Measurements from ENCODE around the gene TMEM30B.

TMEM30B gene

DNA sequence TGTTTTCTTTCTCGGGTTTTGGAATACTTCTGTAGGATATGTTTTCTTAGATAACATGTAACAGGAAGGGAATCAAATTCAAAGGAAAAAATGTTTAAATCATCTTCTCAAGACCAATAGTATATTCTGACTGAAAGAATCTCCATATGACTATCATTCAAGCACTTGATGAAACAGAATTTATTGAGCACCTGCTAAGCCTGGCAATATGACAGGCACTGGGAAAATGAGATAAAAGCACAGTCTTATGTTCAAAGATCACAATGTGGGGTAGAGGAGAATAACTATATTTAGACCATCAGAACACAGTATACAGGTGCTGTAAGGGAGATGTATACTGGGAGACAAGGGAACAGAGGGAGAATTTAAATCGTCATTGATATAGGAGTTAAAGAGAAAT lies 19.1 kb upstream of the TMEM30B start:
- DNase-seq (ENCODE audit: low read depth in 2 of 2): no peak

DNA sequence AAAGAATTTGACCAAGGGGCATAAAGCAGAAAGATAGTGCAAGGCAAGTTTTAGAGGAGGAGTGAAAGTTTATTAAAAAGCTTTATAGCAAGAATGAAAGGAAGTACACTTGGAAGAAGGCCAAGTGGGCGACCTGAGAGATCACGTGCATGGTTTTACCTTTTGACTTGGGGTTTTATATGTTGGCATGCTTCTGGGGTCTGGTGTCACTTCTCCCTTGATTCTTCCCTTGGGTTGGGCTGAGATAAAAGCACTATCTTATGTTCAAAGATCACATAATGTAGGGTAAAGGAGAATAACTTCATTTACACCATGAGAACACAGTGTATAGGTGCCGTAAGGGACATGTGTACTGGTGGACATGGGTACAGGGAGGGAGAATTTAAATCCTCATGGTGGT lies 17.7 kb upstream of the TMEM30B start:
- DNase-seq (ENCODE audit: low read depth in 2 of 2): no peak

DNA sequence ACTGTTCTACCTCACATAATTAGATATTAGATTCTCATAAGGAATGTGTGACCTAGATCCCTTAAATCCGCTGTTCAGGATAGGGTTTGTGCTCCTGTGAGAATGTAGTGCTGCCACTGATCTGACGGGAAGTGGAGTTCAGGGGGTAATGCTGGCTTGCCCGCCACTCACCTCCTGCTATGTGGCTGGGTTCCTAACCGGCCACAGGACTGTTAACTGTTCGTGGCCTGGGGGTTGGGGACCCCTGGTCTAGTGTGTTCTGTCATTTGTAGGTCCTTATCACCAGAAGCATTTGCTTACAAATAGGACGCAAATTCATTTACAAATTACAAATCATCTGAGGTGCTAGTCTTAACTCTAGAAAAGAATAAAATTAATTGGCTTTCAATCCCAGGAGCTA lies 16.4 kb upstream of the TMEM30B start:
- DNase-seq (ENCODE audit: low read depth in 2 of 2): no peak

DNA sequence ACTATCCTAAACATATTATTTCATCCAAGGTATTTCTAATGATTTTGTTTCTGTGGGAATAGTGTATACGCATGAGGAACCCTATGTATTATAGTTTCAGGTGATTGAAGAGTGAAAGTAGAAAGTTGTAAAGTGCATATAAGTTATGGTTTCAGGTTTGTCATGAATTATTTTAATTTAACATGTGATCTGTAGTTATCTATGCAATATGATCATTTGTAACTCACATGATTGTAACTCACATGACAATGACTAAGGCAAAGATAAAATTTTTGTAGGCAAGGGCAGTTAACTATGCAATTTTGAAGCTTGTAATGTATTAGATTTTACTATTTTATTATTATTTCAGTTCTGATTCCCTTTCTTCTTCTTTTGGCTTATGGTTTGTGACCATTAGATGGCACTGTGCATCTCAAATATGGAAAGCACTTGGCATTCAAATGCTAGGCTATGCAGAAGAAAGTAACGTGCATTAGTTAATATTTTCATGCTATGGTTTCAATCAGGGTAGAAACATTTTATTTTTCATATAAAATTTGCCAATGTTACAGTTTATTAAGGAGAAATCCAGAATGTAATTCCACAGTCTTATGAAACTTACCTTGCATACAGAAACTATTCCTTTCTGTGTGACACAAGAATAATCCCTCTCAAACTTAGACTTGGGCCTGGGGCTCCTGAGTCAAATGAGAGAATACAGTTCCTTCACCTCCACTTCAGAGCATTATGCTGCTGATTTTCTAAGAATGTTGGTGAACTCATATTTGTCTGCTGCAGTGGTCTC lies 15.8 kb upstream of the TMEM30B start:
- no peak for DNase-seq (ENCODE audit: low read depth in 2 of 2)

DNA sequence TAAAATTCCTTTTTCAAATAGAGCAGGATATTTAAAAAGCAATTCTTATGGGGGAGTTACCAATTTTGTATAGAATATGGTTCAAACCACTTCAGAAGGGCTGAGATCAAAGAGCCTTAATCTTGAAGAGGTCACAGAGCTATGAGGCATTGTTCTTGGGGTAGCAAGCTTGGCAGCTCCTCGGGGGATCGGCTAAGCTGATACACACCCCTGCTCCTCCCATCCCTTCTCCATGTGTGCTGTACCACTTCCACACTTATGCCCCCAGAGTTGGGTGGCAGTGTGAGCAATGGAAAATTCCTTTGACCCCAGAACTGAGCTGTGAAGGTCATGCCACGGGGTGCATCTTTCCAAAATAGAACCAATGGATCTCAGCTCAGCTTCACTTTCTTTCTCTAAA lies 15.0 kb upstream of the TMEM30B start:
- no peak for DNase-seq (ENCODE audit: low read depth in 2 of 2)

DNA sequence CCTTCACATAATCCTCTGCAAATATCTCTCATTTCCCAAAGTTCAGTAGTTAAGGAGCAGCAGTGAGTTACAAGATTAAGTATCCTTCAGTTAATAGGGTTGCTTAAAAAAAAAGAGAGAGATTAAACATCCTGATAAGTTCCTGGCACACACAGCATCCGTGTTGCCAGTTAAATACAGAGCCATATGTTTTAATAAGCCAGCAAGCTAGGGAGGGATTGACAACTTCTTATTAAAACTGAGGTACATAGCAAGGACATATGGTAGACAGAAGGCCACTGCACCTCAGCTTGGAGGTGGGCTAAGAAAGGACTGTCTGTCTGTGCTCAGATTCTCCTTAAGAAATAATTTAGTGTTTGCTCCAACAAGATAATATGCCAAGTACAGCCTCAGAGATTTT lies 9.6 kb upstream of the TMEM30B start:
- DNase-seq (ENCODE audit: low read depth in 2 of 2): no peak

DNA sequence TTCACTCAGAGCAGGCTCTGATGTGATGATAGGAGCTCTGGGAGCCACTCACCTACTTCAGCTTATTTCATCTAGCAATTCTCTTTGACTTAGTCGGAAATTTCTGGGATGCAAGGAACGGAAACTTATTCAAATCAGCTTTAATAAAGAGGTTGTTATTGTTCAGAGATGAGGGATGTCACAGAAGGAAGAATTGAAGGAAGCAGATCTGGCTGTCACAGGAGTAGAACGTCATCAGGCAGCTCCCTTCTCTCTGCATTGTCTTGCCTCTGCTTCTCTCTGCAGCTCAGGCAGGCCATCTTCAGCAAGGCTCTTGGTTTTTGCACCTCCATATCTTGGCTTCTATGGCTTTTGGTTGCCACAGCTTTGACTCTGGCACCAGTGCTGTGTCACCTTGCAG lies 7.6 kb upstream of the TMEM30B start:
- no peak for DNase-seq (ENCODE audit: low read depth in 2 of 2)

DNA sequence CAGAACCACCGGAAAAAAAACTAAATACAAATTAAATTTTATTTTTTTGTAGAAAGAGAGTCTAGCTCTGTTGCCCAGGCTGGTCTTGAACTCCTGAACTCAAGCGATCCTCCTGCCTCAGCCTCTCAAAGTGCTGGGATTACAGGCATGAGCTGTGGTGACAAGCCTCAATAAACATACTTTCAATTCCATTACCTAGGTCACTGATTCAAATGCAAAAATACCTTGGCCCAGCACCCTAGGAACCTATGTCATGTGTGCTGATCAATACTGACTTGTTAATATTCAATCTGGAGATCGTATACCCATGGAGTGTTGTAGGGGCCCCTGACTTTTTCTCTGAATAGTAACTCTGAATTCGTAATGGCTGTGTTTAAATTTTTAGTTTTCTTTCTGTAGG lies 7.1 kb upstream of the TMEM30B start:
- no peak for DNase-seq (ENCODE audit: low read depth in 2 of 2)

DNA sequence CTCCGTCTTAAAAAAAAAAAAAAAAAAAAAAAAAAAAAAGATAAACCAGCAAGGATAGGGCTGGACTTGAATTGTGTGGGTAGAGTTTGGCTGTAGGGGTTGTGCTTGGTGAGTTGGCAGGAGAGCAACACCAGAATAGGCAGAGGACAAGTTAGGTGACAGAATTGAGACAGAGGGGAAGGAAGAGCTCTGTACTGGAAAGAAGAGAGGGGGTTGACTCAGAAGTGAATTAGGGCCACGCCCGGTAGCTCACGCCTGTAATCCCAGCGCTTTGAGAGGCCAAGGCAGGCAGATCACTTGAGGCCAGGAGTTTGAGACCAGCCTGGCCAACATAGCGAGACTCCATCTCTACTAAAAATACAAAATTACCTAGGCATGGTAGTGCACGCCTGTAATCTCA lies 6.1 kb upstream of the TMEM30B start:
- DNase-seq (ENCODE audit: low read depth in 2 of 2): no peak

DNA sequence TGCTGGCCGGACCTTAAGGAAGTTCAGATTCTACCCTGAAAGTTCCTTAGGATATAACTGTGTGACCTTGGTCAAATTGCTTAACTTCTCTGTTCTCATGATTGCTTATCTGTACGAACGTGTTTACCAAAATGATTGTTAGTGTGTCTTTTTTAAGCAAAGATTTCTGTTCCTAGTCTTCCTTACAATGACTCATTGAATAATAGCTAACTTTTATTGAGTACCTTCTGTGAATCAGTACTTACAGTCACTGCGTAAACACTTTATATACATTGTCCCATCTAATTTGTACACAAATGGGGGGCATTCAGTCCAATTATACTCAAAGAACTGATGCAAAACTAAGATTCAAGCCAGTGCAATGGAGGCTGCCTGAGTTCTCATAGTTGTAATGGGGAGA lies 4.2 kb upstream of the TMEM30B start:
- no peak for DNase-seq (ENCODE audit: low read depth in 2 of 2)

DNA sequence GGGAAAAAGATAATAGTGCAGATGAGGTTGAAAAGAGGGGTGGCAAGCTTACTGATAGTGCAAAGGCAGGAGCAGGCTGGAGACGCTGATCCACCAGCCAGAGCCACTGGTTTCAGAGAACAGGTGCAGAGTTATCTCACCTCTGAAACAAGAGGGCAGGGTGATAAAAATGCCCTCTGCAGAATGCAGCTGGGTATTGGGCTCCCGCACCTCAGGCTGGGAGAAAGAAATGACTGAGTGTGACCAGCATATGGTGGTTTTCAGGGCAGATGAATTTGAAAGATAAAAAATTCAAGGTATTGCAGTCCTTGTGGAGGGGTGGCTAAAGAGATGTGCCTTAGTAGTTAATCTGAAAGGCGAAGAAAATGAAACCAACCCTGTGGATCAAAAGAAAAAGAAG lies 2.9 kb upstream of the TMEM30B start:
- DNase-seq (ENCODE audit: low read depth in 2 of 2): no peak

DNA sequence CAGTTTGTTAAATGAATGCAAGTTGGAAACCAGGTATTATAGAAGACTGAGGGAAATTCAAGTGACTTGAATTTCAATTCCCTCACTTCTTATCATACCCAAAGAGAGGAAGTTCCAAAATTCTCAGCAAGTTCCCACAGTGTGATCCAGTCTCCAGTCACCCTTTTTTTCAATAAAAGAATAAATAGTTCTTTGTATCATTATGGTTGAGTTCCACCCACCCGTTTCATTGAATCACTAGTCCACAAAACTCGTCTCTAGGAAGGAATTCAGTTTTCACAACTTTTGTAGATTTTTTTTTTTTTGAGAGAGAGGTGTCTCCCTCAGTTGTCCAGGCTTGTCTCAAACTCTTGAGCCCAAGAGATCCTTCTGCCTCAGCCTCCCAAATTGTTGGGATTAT lies 1.6 kb upstream of the TMEM30B start:
- no peak for DNase-seq (ENCODE audit: low read depth in 2 of 2)

DNA sequence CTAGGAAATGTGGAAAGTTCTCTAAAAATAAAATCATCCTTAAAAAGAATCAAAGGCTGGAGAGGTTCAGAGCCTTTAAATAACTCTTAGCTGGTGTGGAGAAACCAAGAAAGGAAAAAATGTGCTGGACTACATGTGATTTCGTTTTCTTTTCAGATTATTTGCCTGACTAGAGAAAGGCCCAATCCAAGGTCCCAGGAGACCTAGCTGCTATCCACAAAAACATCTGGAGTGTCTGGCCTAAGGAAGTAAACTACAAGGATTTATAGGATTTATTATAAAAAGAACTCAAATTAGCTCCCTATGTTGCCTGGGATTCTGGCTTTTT lies 774 bp upstream of the TMEM30B start:
- no peak for DNase-seq (ENCODE audit: low read depth in 2 of 2)

DNA sequence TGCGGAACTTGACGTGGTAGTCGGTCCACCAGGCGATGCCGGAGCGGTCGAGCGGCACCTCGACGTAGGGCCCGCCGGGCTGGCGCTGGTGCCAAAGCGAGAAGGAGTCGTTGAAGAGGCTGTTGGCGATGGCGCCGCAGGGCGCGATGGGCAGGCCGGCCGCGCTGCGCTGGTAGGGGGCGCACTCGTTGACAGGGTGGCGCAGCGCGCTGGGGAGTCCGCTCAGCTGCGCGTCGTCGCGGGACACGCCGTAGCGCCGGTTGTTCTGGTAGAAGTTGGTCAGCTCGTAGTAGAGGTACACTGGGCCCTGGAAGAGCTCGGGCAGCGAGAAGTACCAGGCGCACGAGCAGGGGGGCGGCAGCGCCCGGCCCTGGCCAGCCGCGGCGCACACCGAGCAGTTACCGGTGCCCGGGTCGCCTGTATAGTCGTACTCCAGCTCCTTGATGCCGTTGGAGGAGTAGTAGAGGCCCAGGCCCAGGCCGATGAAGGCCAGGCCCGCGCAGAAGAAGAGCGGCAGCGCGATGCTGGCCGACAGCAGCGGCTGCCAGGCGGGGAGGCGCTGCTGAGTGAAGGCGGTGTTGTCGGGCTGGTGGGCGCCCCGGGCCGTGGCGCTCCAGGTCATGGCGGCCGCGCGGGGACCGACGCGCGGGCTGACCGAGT lies 482 bp downstream of the TMEM30B start:
- peak; percentile 56 to 60 for DNase-seq (ENCODE audit: low read depth in 2 of 2)

DNA sequence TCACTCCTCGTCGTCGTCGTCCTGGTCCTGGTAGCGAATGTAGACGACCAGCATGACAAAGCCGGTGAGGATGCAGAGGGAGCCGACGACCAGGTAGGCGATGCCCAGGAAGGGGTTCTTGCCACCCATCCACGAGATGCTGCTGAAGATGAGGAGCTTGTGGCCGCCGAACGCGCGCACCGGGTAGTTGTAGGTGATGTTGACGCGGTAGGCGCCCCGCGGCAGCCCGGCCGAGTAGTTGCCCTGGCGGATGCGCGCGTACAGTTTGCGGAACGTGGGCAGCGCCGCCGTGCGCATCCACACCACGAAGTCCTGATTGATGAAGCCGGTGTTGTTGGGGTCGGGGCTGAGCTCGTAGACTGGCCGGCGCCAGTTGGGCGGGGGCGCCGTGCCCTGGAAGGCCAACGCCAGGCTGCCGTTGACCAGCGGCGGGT lies 1.0 kb downstream of the TMEM30B start:
- DNase-seq (ENCODE audit: low read depth in 2 of 2): no peak

DNA sequence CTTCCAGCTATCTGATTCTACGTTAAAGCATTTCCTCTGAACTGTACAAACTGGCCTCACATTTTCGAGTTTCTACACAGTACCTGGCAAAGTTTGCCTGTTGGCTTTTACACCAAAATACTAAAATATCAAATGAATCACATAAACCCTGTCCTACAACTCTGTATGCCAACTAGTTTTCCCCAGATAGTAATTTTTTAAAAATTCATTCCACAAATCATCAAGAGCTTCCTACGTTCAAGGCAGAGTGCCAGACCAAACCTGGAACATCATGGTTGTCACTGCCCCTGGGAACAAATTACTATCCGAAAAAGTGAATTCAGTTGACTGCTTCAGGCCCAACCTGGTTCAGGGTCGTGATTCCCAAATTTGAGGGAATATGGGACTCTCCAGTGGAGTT lies 2.1 kb downstream of the TMEM30B start:
- no peak for DNase-seq (ENCODE audit: low read depth in 2 of 2)

DNA sequence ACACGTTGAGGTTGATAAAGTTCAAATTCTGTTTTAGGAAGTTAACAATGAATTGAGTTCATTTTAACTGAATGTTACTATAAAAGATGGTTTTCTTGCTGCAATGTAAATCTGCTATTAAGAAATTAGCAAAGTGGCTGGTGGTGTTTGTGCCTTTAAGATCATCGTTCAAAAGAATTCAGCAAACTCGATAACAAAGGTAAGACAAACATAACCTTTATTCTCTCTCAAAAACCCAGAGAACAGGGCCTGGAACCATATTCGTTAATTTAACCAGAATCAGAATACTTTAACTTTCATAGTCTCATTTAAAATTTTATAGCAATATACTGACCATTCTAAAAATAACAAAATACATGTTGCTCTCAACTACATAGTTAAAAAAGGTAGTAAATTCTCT lies 3.4 kb downstream of the TMEM30B start:
- no peak for DNase-seq (ENCODE audit: low read depth in 2 of 2)

DNA sequence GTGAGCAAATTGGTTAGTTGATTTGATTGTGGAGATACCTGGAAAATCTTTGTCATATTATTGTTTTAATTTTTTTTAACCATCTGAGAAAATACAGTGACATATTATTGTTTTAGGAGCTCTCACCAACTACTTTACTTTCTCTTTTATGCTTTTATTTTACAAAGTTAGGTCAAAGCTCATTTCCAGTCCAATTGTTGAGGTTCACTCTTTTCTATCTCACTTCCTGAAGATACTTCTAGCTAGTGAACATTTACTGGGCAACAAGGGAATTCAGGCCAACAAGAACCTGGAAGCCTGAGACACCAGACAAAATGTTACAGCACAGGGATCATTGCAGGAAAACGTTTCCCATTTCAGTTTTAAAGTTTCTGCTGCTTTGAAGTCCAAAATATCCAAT lies 3.9 kb downstream of the TMEM30B start:
- no peak for DNase-seq (ENCODE audit: low read depth in 2 of 2)

DNA sequence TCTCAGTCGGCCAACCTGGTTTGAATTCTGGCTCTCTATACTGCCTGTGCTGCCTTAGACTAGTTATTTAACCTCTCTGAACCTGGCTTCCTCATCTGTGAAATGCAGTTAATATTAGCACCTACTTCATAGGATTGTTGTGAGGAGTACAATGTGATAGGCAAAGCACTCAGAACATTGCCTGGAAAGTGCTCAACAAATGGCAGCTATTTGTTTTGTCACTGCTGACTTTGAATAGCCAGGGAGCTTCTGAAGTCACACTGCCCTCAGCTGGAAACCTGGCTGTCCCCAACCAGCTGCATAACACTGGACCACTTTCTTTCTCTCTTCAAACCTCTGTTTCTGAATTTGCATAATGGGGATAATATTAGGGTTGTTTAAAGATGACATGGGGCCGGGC lies 9.6 kb downstream of the TMEM30B start:
- DNase-seq (ENCODE audit: low read depth in 2 of 2): no peak

DNA sequence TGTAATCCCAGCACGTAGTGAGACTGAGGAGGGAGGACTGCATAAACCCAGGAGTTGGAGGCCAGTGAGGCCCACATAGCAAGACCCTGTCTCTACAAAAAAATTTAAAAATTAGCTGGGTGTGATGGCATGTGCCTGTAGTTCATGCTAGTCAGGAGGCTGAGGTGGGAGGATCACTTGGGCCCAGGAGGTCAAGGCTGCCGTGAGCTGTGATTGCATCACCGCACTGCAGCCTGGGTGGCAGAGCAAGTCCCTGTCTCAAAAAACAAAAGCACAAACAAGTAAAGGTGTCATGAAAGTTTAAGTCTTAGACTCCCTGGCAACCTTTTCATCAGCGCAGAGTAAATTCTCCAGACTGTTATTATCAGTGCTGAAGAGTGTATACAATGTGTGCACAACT lies 10.4 kb downstream of the TMEM30B start:
- DNase-seq (ENCODE audit: low read depth in 2 of 2): no peak

DNA sequence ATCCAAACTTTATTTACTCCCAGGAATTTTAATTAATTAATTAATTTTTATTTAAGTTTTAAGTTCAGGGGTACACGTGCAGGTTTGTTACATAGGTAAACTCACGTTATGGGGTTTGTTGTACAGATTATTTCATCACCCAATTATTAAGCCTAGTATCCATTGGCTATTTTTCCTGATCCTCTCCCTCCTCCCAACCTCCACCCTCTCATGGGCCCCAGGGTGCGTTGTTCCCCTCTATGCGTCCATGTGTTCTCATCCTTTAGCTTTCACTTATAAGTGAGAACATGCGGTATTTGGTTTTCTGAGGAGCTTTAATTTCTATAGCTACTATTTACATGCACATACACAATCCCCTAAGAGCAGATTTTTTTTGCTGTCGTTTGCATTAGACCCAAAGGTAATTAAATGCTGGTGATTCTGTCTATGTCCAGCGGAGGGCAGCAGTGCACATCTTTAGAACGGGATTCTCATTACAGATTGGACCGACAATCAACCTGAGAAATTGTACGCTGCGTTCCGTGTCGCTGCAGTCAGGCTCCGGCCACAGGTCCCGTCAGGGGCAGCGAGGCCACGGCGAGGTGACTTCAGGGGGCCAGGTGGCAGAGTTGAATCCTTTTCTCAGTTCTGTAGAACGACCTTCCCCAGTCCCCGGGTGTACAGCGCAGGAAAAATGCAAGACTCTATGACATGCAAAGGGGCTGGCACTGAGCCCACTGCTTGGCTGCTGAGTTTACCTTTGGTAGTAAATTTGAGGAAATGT lies 11.6 kb downstream of the TMEM30B start:
- peak; percentile 60 to 61 for DNase-seq (ENCODE audit: low read depth in 2 of 2)

DNA sequence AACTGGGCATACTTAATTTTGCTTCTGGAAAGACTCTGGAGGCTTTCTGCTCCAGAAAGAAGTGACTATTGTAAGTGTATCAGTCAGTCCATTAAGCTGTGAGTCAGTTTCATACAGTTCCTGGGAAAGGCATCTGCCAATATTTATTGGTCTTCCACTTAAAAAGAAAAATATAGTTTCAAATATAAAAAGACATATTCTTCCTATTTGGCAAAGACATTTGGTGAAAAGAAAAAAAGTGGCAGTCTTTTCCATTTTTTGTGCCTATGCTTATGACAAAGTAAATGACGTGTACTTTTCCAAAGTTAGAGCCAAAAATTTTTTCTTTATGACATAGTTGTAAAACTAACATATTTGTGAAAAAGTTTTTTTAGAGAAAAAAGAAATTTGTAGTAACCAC lies 12.3 kb downstream of the TMEM30B start:
- no peak for DNase-seq (ENCODE audit: low read depth in 2 of 2)
